Mesendoderm (in vitro differentiated cells): ENCODE measurements around the gene TBC1D24. TPM values are rescaled to one million over a fixed set of nuclear protein-coding genes. Genes with fewer than 3 reads are reported as not detected.
"Not testable (repeated sequence)": the region's sequence is repeated elsewhere in the genome, so short reads cannot be mapped to it uniquely, and the experiment has no call there.

Experiments used
- DNase-seq: peaks from one replicate; pipeline ENCODE4 v3.0.0; 2013
- H2AK5ac ChIP-seq: 2 replicates; pipeline ENCODE4 v1.6.1; 2013; ENCODE audit warnings: low read length, inconsistent platforms
- H2BK120ac ChIP-seq: 2 replicates; pipeline ENCODE4 v1.6.1; 2013; ENCODE audit warnings: low read depth, mild to moderate bottlenecking, low read length, moderate library complexity, mixed read lengths
- H2BK15ac ChIP-seq: replicated peaks from 2 replicates; pipeline ENCODE4 v1.6.1; 2013; ENCODE audit warnings: low read depth, mild to moderate bottlenecking, moderate library complexity
- H2BK5ac ChIP-seq: 2 replicates; pipeline ENCODE4 v1.6.1; 2013; ENCODE audit warnings: low read length, inconsistent platforms
- H3K18ac ChIP-seq: 2 replicates; pipeline ENCODE4 v1.6.1; 2013; ENCODE audit warnings: mild to moderate bottlenecking, low read length, mixed read lengths
- H3K23ac ChIP-seq: one replicate; pipeline ENCODE4 v1.6.1; 2013; ENCODE audit warnings: low read length
- H3K27ac ChIP-seq: 2 replicates; pipeline ENCODE4 v1.5.1; 2013; ENCODE audit warnings: low read depth, mild to moderate bottlenecking, inconsistent platforms, low read length, moderate library complexity
- H3K27me3 ChIP-seq: 2 replicates; pipeline ENCODE4 v1.6.1; 2013; ENCODE audit warnings: low read length, control low read depth, mild to moderate bottlenecking, inconsistent platforms; ENCODE audit not compliant: insufficient read depth, poor library complexity
- H3K36me3 ChIP-seq: 2 replicates; pipeline ENCODE4 v1.6.1; 2013; ENCODE audit warnings: low read length, inconsistent platforms; ENCODE audit not compliant: control insufficient read depth, insufficient read depth
- H3K4ac ChIP-seq: one replicate; pipeline ENCODE4 v1.6.1; 2013; ENCODE audit warnings: low read depth, mild to moderate bottlenecking, low read length, moderate library complexity
- H3K4me1 ChIP-seq: 2 replicates; pipeline ENCODE4 v1.6.1; 2013; ENCODE audit warnings: low read depth, low read length, inconsistent platforms; ENCODE audit not compliant: control insufficient read depth
- H3K4me2 ChIP-seq: 2 replicates; pipeline ENCODE4 v1.6.1; 2013; ENCODE audit warnings: low read length
- H3K4me3 ChIP-seq: 2 replicates; pipeline ENCODE4 v1.5.1; 2013; ENCODE audit warnings: mild to moderate bottlenecking, low read length
- H3K56ac ChIP-seq: one replicate; pipeline ENCODE4 v1.6.1; 2013; ENCODE audit warnings: low read length
- H3K79me1 ChIP-seq: 2 replicates; pipeline ENCODE4 v1.6.1; 2013; ENCODE audit warnings: low read length, inconsistent platforms
- H3K79me2 ChIP-seq: 2 replicates; pipeline ENCODE4 v1.6.1; 2013; ENCODE audit warnings: mild to moderate bottlenecking, low read length; ENCODE audit not compliant: control insufficient read depth, insufficient read depth
- H3K9ac ChIP-seq: 2 replicates; pipeline ENCODE4 v1.6.1; 2013; ENCODE audit warnings: low read length, inconsistent platforms
- H4K5ac ChIP-seq: one replicate; pipeline ENCODE4 v1.6.1; 2013; ENCODE audit warnings: low read length
- H4K8ac ChIP-seq: one replicate; pipeline ENCODE4 v1.6.1; 2013; ENCODE audit warnings: low read depth, mild to moderate bottlenecking, control low read depth, low read length, moderate library complexity
- WGBS: extraction: QIAGEN DNeasy Blood & Tissue Kit; methylation state at CpG from one replicate; pipeline ENCODE4 v1.1.7; 2013; ENCODE audit warnings: low lambda C conversion rate, missing lambda C conversion rate; ENCODE audit not compliant: insufficient coverage; ENCODE audit errors: extremely low coverage; 5-methylcytosine and 5-hydroxymethylcytosine counted together
- small RNA-seq: library from polyadenylated mRNA; stranded (forward); fragments of <200 nt; extraction: miRNeasy Mini kit (QIAGEN cat#:217004); gene quantifications from one replicate; pipeline ENCODE3, GENCODE V24; 2013; ENCODE audit not compliant: insufficient read depth

TBC1D24 gene

GRCh38 chr16:2550283-2550878 lies 75.5 kb downstream of the TBC1D24 start:
- not testable (repeated sequence) for H3K79me2 ChIP-seq, H4K8ac ChIP-seq, H3K79me1 ChIP-seq, H3K4me2 ChIP-seq, H3K27ac ChIP-seq, H3K4me1 ChIP-seq, H2BK15ac ChIP-seq, H3K18ac ChIP-seq, H3K27me3 ChIP-seq, H3K4ac ChIP-seq, H3K9ac ChIP-seq, H3K4me3 ChIP-seq, H2AK5ac ChIP-seq, H2BK5ac ChIP-seq, H3K56ac ChIP-seq, H2BK120ac ChIP-seq, DNase-seq, H3K23ac ChIP-seq, H3K36me3 ChIP-seq, H4K5ac ChIP-seq
- WGBS: no CpG with 5 or more reads among the region's 14 CpGs

DNA sequence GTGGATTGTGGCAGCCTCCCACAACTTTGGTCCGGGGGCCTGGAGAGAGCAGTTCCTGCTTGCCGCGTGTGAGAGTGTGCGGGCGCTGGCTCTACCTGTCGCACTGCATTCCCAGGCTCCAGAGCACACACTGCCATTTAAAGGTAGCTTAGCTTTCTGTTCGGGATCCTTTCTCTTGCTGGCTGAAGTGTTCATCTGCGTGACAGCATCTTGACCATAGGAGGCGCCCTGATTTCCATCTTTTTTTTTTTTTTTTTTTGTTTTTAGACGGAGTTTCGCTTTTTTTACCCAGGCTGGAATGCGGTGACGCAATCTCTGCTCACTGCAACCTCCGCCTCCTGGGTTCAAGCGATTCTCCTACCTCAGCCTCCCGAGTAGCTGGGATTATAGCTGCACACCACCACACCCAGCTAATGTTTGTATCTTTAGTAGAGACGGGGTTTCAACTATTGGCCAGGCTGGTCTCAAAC lies 76.5 kb downstream of the TBC1D24 start:
- H3K27me3 ChIP-seq, H3K4ac ChIP-seq, H3K9ac ChIP-seq, H3K79me1 ChIP-seq, H3K56ac ChIP-seq, H2AK5ac ChIP-seq, H2BK120ac ChIP-seq, H3K23ac ChIP-seq, H2BK5ac ChIP-seq, H4K8ac ChIP-seq, H3K79me2 ChIP-seq, H3K4me2 ChIP-seq, H2BK15ac ChIP-seq, H3K4me1 ChIP-seq, H3K27ac ChIP-seq, H3K4me3 ChIP-seq, H3K18ac ChIP-seq, H4K5ac ChIP-seq, H3K36me3 ChIP-seq: not testable (repeated sequence)
- peak; percentile 77 for DNase-seq
- no CpG with 5 or more reads among the region's 17 CpGs for WGBS

- not testable (repeated sequence) for H3K4ac ChIP-seq, H2BK15ac ChIP-seq, H3K36me3 ChIP-seq, H4K5ac ChIP-seq, H3K79me1 ChIP-seq, H3K9ac ChIP-seq, H3K56ac ChIP-seq, H3K4me1 ChIP-seq, DNase-seq, H3K79me2 ChIP-seq, H3K4me3 ChIP-seq, H2BK5ac ChIP-seq, H3K4me2 ChIP-seq, H3K23ac ChIP-seq, H3K18ac ChIP-seq, H3K27ac ChIP-seq, H4K8ac ChIP-seq, H2AK5ac ChIP-seq, H2BK120ac ChIP-seq, H3K27me3 ChIP-seq
- no CpG with 5 or more reads among the region's 13 CpGs for WGBS
Observed at GRCh38 chr16:2554709-2555425, 79.9 kb downstream of the TBC1D24 start.

Small RNA genes lying within 50 kb of the gene (small RNA-seq; reads per million reads assigned to genes)
- gene AC093525.1: not detected
- gene MIR3178: not detected
- 2.7 reads per million, percentile 38 among the genes with 10 or more reads in this experiment for gene MIR6768
